B cell (primary cell): ENCODE data around the gene UBE2J2. TPM values are rescaled to one million over a fixed set of nuclear protein-coding genes. Genes with fewer than 3 reads are reported as not detected.

ENCODE experiments used
- ATAC-seq: fragments of 200-7000 bp; cut with Tn5 transposase; one replicate; pipeline ENCODE4 v1.10.0; 2021; ENCODE audit warnings: low read depth, mild to moderate bottlenecking, moderate number of reproducible peaks, moderate library complexity
- CTCF ChIA-PET: fragments of 350-600 bp; sonication (Branson Sonifier 250); formaldehyde crosslinking; loops from one replicate; lab custom pipeline; 2021; ENCODE audit warnings: antibody characterized with exemption, inconsistent platforms; lab: Charles Lee
- POLR2A ChIA-PET: fragments of 350-600 bp; sonication (Branson Sonifier 250); formaldehyde crosslinking; loops from one replicate; lab custom pipeline; 2021; ENCODE audit warnings: antibody characterized with exemption; lab: Charles Lee
- DNase-seq: peaks from one replicate; pipeline ENCODE4 v3.0.0; 2013
- H2AFZ ChIP-seq: 2 replicates; pipeline ENCODE4 v1.6.1; 2012; ENCODE audit warnings: mild to moderate bottlenecking, low read depth, low read length; ENCODE audit not compliant: insufficient read depth, poor library complexity, severe bottlenecking
- H3K27ac ChIP-seq, 2 donors: 1 replicate in 1 of 2; 2 replicates in 1 of 2; pipeline ENCODE4 v1.5.1; 2012 to 2013; ENCODE audit warnings: low read length in 2 of 2, mild to moderate bottlenecking in 2 of 2, moderate library complexity in 1 of 2
- H3K27me3 ChIP-seq, 4 experiments: fragments of 200-600 bp in 1 of 4; sonication (generic) in 1 of 4; replicated peaks in 1 of 4; 1 replicate in 2 of 4; 2 replicates in 2 of 4; pipeline versions ENCODE4 v1.6.1 to v1.7.0; 2013 to 2016; ENCODE audit warnings: low read length in 3 of 4, mild to moderate bottlenecking in 2 of 4, mixed read lengths in 1 of 4, moderate library complexity in 1 of 4; ENCODE audit not compliant: insufficient read depth in 4 of 4, control insufficient read depth in 3 of 4; ENCODE audit errors: control extremely low read depth in 1 of 4
- H3K36me3 ChIP-seq, 2 experiments: replicated peaks in 1 of 2; 1 replicate in 1 of 2; 2 replicates in 1 of 2; pipeline versions ENCODE4 v1.6.1 to v1.7.1; 2013; ENCODE audit warnings: low read length in 1 of 2; ENCODE audit not compliant: insufficient read depth in 2 of 2, control insufficient read depth in 1 of 2; ENCODE audit errors: control extremely low read depth in 1 of 2, extremely low read depth in 1 of 2
- H3K4me1 ChIP-seq, 2 donors: fragments of 200-600 bp in 1 of 2; sonication (generic) in 1 of 2; 1 replicate in 1 of 2; 2 replicates in 1 of 2; pipeline versions ENCODE4 v1.5.1 to v1.6.1; 2013 to 2017; ENCODE audit warnings: low read length in 2 of 2; ENCODE audit not compliant: control insufficient read depth in 2 of 2, insufficient read depth in 2 of 2
- H3K4me2 ChIP-seq: replicated peaks from 2 replicates; pipeline ENCODE3; 2012; ENCODE audit warnings: mild to moderate bottlenecking, low read depth, low read length; ENCODE audit not compliant: poor library complexity, severe bottlenecking
- H3K4me3 ChIP-seq, 5 experiments: fragments of 200-600 bp in 1 of 5; sonication (generic) in 1 of 5; 1 replicate in 3 of 5; 2 replicates in 2 of 5; pipeline versions ENCODE4 v1.5.1 to v1.7.0; 2011 to 2016; ENCODE audit warnings: low read length in 4 of 5, mild to moderate bottlenecking in 4 of 5, low read depth in 2 of 5, control low read depth in 1 of 5, moderate library complexity in 1 of 5; ENCODE audit not compliant: insufficient read depth in 1 of 5; ENCODE audit errors: control extremely low read depth in 1 of 5, extremely low read depth in 1 of 5
- H3K79me2 ChIP-seq: fragments of 200-600 bp; sonication (generic); one replicate; pipeline ENCODE4 v1.6.0; 2016; ENCODE audit warnings: low read length; ENCODE audit not compliant: control insufficient read depth, insufficient read depth
- H3K9ac ChIP-seq: fragments of 200-600 bp; sonication (generic); 2 replicates; pipeline ENCODE4 v1.6.1; 2017; ENCODE audit warnings: mild to moderate bottlenecking, low read length, moderate library complexity
- H3K9me3 ChIP-seq, 3 donors: one replicate each; pipeline versions ENCODE4 v1.6.1 to v1.7.1; 2013; ENCODE audit warnings: low read length in 2 of 3; ENCODE audit not compliant: control insufficient read depth in 2 of 3, insufficient read depth in 1 of 3; ENCODE audit errors: control extremely low read depth in 1 of 3
- H4K20me1 ChIP-seq: 2 replicates; pipeline ENCODE4 v1.6.0; 2012; ENCODE audit warnings: mild to moderate bottlenecking, low read length; ENCODE audit not compliant: insufficient read depth, control insufficient read depth, poor library complexity, severe bottlenecking
- H3K27ac Mint-ChIP-seq: one replicate; pipeline ENCODE4 v1.8.0; 2021; ENCODE audit warnings: mixed read lengths
- H3K27me3 Mint-ChIP-seq: one replicate; pipeline ENCODE4 v1.8.0; 2021; ENCODE audit warnings: mixed read lengths
- H3K4me1 Mint-ChIP-seq: one replicate; pipeline ENCODE4 v1.8.0; 2021; ENCODE audit warnings: mixed read lengths
- H3K4me3 Mint-ChIP-seq: one replicate; pipeline ENCODE4 v1.8.0; 2021; ENCODE audit warnings: mixed read lengths
- H3K9me3 Mint-ChIP-seq: one replicate; pipeline ENCODE4 v1.8.0; 2022; ENCODE audit warnings: mixed read lengths; ENCODE audit not compliant: insufficient read depth
- CTCF ChIP-seq: fragments of 200-600 bp; IDR thresholded peaks from one replicate; pipeline ENCODE4 v1.8.0; 2022; ENCODE audit warnings: antibody characterized with exemption, mild to moderate bottlenecking
- EZH2 ChIP-seq: IDR thresholded peaks from 2 replicates; pipeline ENCODE4 v1.6.1; 2012; ENCODE audit warnings: borderline replicate concordance, low read depth, mild to moderate bottlenecking, moderate library complexity, low read length; ENCODE audit not compliant: insufficient read depth, poor library complexity, severe bottlenecking
- WGBS: methylation state at CpG from one replicate; pipeline ENCODE4 v1.1.5; 2013; ENCODE audit warnings: missing lambda C conversion rate; ENCODE audit not compliant: insufficient coverage; 5-methylcytosine and 5-hydroxymethylcytosine counted together
- intact Hi-C: fragments of 100-400 bp; cut with micrococcal nuclease; formaldehyde crosslinking; loops from one replicate; pipeline ENCODE4 v1.10.0; 2022
- polyA plus RNA-seq: library from polyadenylated mRNA; depleted of rRNA; stranded (reverse); fragments of >200 nt; gene quantifications from 2 replicates; pipeline ENCODE4 v1.2.3, GENCODE V29; 2012
- total RNA-seq, 2 donors: library from RNA; stranded (reverse); fragments of 120-200 nt in 1 of 2; gene quantifications; 1 replicate in 1 of 2; 2 replicates in 1 of 2; pipeline versions ENCODE4 v1.2.3 to v1.2.4, GENCODE V29; 2013 to 2022

UBE2J2 gene
- total and polyA plus RNA-seq, 2 donors (not counting 1 experiment from before 2014, with no cell fraction given): 40.1 to 115 TPM

DNA sequence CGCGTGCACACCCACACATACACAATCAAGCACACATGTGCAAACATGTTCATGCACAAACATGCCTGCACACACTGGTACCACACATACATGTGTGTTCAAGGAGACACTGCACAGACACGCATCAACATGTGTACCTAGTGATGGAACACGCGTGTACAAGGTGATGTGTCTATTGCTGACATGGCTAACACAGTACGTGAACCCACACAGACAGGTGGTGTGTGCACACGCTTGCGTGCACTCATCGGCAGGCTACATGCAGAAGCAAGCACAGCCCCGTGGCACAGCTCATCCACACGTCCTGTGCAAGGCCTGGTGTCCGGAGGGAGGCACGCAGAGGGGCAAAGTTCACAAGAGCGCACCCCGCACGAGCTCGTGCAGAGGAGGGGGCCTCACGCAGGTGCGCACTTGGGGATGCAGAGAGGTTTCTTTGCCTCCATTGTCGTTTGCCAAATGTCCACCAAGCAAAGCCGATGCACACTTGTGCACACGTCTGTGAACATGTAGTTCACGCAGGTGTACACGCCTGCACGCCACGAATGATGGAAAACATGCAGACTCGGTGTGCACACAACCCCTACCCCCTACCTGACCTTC, 33.1 kb upstream of the UBE2J2 start:
- CTCF ChIA-PET: no interaction called here
- TF ChIP-seq CTCF: no peak
- no peak for TF ChIP-seq EZH2
- Mint-ChIP-seq H3K27me3 (no peaks in the 10 kb centered on the region), H3K9me3 (no peaks in the 10 kb centered on the region), H3K4me3 (peak overlapping the region; percentile 88), H3K4me1 (peaks cover 35% of the 10 kb centered on the region), H3K27ac (peak overlapping the region; percentile 92)
- Histone ChIP-seq H3K4me1 (peaks cover 34 to 47% of the 10 kb centered on the region in 2 donors), H3K4me3 (peak overlapping the region in 4 of 5 experiments; percentile 58 to 73 (median 68)), H3K9me3 (no peaks in the 10 kb centered on the region), H4K20me1 (peaks cover 41% of the 10 kb centered on the region), H3K9ac (peak overlapping the region; percentile 76), H3K27ac (no peak overlapping the region), H3K4me2 (peak overlapping the region; percentile 99), H3K27me3 (no peaks in the 10 kb centered on the region), H3K79me2 (peaks cover 39% of the 10 kb centered on the region), H2AFZ (peak overlapping the region; percentile 69), H3K36me3 (peaks cover 0 to 11% of the 10 kb centered on the region in 2 experiments)
- intact Hi-C loops: loop anchor here (5.0 kb wide), 3 partner anchors 74 to 294 kb away; partner anchors contain the start of genes B3GALT6, ISG15 and SDF4
- POLR2A ChIA-PET: interaction anchor here (0.5 to 0.6 kb wide), 2 partner anchors 261 to 266 kb away, joined by 4 to 5 read pairs; no protein-coding TSS in a partner anchor
- DNase-seq (peak; percentile 44), ATAC-seq (no peak)
- WGBS: 59% methylated on average over 27 of the region's 27 CpGs

DNA sequence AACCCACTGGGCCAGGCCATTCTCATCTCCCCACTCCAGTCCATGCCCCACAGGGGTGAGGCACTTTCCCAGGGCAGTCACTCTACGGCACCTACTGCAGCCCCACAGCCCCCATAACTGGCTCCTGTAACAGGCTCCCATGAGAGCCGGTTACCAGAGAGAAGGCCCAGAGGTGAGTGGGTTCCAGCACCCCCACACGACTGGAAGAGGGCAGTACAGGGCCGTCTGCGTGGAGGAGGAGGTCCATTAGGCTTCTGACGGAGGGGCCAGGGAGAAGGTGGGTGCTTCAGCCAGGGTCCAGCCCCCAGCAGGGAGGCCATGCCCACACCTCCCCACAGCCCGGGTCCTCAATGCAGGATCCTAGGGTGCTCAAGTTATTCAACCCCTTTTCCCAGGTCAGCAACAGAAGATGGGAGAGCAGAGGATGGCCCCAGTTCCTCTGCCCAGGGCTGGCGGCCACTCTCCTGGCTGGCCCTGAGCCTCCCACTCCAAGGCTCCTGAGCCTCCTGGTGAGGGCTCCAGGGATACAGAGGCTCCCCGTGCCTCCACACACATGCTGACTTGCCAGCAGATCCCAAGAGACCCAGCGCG, 32.5 kb upstream of the UBE2J2 start:
- Histone ChIP-seq H3K9ac (peak overlapping the region; percentile 76), H3K9me3 (no peaks in the 10 kb centered on the region), H4K20me1 (peaks cover 44% of the 10 kb centered on the region), H3K27ac (peak overlapping the region; percentile 27 to 63), H3K79me2 (peaks cover 36% of the 10 kb centered on the region), H3K4me2 (peak overlapping the region; percentile 99), H3K4me3 (peak overlapping the region in 4 of 5 experiments; percentile 37 to 73 (median 64)), H2AFZ (peak overlapping the region; percentile 76), H3K36me3 (peaks cover 0 to 6% of the 10 kb centered on the region in 2 experiments), H3K27me3 (no peaks in the 10 kb centered on the region), H3K4me1 (peaks cover 34 to 47% of the 10 kb centered on the region in 2 donors)
- no peak for TF ChIP-seq EZH2
- no peak for TF ChIP-seq CTCF
- POLR2A ChIA-PET: no interaction called here
- 26% methylated on average over 8 of the region's 11 CpGs for WGBS
- H3K9me3 Mint-ChIP-seq: no peaks in the 10 kb centered on the region
- H3K4me1 Mint-ChIP-seq: peaks cover 35% of the 10 kb centered on the region
- ATAC-seq: no peak
- CTCF ChIA-PET: interaction anchor here (1.2 to 1.6 kb wide), 3 partner anchors 15 to 66 kb away, joined by 5 to 16 read pairs (median 16); no protein-coding TSS in a partner anchor
- DNase-seq: peak; percentile 51
- no peaks in the 10 kb centered on the region for H3K27me3 Mint-ChIP-seq
- intact Hi-C loops: loop anchor here (5.0 kb wide), 3 partner anchors 74 to 294 kb away; partner anchors contain the start of genes B3GALT6, ISG15 and SDF4
- H3K27ac Mint-ChIP-seq: peak overlapping the region; percentile 92
- peak overlapping the region; percentile 88 for H3K4me3 Mint-ChIP-seq
